ENCODE results near the gene KIAA0753. TPM values are rescaled to one million over a fixed set of nuclear protein-coding genes. Genes with fewer than 3 reads are reported as not detected.

Gene KIAA0753
- total and polyA plus RNA-seq, 10 of the 15 experiments (the other 5 are each of a cell fraction or from before 2014, with no cell fraction given): 2.2 to 15.2 (median 7.7) TPM

- intact Hi-C loops (cut with micrococcal nuclease; ENCODE audit: unreplicated experiment) (no loop called here), in situ Hi-C loops (cut with MboI) (no loop called here)
- no peak overlapping the region for H3K9ac ChIP-seq (ENCODE audit: control insufficient read depth, insufficient read depth, low read length)
- ChIA-PET RAD21 (ENCODE audit: unreplicated experiment) (no interaction called here), POLR2A (no interaction called here), CTCF (interaction anchor here (0.8 kb wide), 1 partner anchor 25 kb away, joined by 3 read pairs; no protein-coding TSS in a partner anchor), SMC1A (ENCODE audit: uncharacterized antibody, unreplicated experiment) (no interaction called here)
- no peak overlapping the region for H3K4me3 ChIP-seq
- ATAC-seq: no peak
- H3K79me2 ChIP-seq (ENCODE audit: control insufficient read depth, insufficient read depth, low read length): peaks cover under 1% of the 10 kb centered on the region; the same call in 1 of the 2 replicates
- TF ChIP-seq MYB (IDR thresholded peaks at IDR 0.05; ENCODE audit: borderline replicate concordance, low read depth, low read length): no peak
- TF ChIP-seq SIX5 (IDR thresholded peaks at IDR 0.05; ENCODE audit: low read depth, low read length, severe bottlenecking): no peak
- TF ChIP-seq ZZZ3 (IDR thresholded peaks at IDR 0.05; ENCODE audit: control insufficient read depth, insufficient read length, low read depth): no peak
- no peak for TF ChIP-seq CHD1 (IDR thresholded peaks at IDR 0.05; ENCODE audit: low read depth, low read length)
- no peak for TF ChIP-seq MYC (IDR thresholded peaks at IDR 0.05; ENCODE audit: insufficient read depth, insufficient read length, insufficient replicate concordance, low read length, severe bottlenecking)
- TF ChIP-seq CBX5 (IDR thresholded peaks at IDR 0.05; ENCODE audit: low read depth): no peak
- no peak for TF ChIP-seq SREBF1 (IDR thresholded peaks at IDR 0.05; ENCODE audit: low read length)
- TF ChIP-seq ZBTB40 (IDR thresholded peaks at IDR 0.05; ENCODE audit: borderline replicate concordance): no peak
- TF ChIP-seq TCF7 (IDR thresholded peaks at IDR 0.05; ENCODE audit: borderline replicate concordance): no peak
- no peak for TF ChIP-seq SKIL (IDR thresholded peaks at IDR 0.05; ENCODE audit: low read depth, poor library complexity, severe bottlenecking)
- no peak for TF ChIP-seq IRF4 (IDR thresholded peaks at IDR 0.05; ENCODE audit: low read depth, low read length)
- TF ChIP-seq SMARCA5 (IDR thresholded peaks at IDR 0.05): no peak
- H3K27ac ChIP-seq (ENCODE audit: control insufficient read depth, insufficient read depth): no peak overlapping the region
- no peak for DNase-seq (ENCODE audit: low read depth, low spot score)
- H2AFZ ChIP-seq (ENCODE audit: control insufficient read depth, low read depth, low read length): no peak overlapping the region
- no peaks in the 10 kb centered on the region; the same call in 2 of the 3 replicates for H3K9me3 ChIP-seq (replicated peaks; ENCODE audit: control insufficient read depth, insufficient read depth, low read length)
- FAIRE-seq: no peak
- WGBS (ENCODE audit: insufficient coverage, insufficient replicate concordance, low lambda C conversion rate, missing lambda C conversion rate): 96% methylated on average over 3 of the region's 3 CpGs
- no peak overlapping the region for H3K4me2 ChIP-seq (ENCODE audit: control insufficient read depth, insufficient read depth)
- H3K36me3 ChIP-seq (ENCODE audit: control insufficient read depth in 2 of 2, insufficient read depth in 2 of 2, low read length in 1 of 2): peaks cover 0 to 8% of the 10 kb centered on the region in 2 experiments; a peak in 1 of 4 replicates
- H4K20me1 ChIP-seq (ENCODE audit: control insufficient read depth, insufficient read depth): no peaks in the 10 kb centered on the region
- no TSS peak for BruUV-seq (replicated peaks)
- H3K27me3 ChIP-seq (replicated peaks in 1 of 2; ENCODE audit: control insufficient read depth in 2 of 2, insufficient read depth in 2 of 2, low read length in 1 of 2): no peaks in the 10 kb centered on the region
- H3K4me1 ChIP-seq (ENCODE audit: control insufficient read depth, insufficient read depth, low read length): peaks cover 3% of the 10 kb centered on the region; the same call in 1 of the 2 replicates
Observed at GRCh38 chr17:6633263-6633662, 7.2 kb downstream of the KIAA0753 start.
